Sigmoid colon (tissue), 4 donors: ENCODE measurements around the gene EP300.

Experiments
- CTCF ChIP-seq, 4 experiments: fragments of 450-650 bp in 3 of 4; fragments of 200-600 bp in 1 of 4; IDR thresholded peaks; one replicate each; pipeline ENCODE4 v1.5.1; 2016 to 2019; ENCODE audit warnings: antibody characterized with exemption in 4 of 4, mild to moderate bottlenecking in 3 of 4, moderate library complexity in 2 of 4
- EP300 ChIP-seq, 4 donors: sonication (generic); formaldehyde crosslinking; IDR thresholded peaks; one replicate each; pipeline ENCODE4 v1.6.1; 2017; ENCODE audit warnings: antibody characterized with exemption in 4 of 4
- POLR2A ChIP-seq, 2 donors: fragments of 450-650 bp; IDR thresholded peaks; one replicate each; pipeline ENCODE4 v1.6.1; 2016; ENCODE audit warnings: antibody characterized with exemption in 2 of 2, mild to moderate bottlenecking in 2 of 2, moderate library complexity in 2 of 2
- POLR2AphosphoS5 ChIP-seq, 4 donors: sonication (generic); formaldehyde crosslinking; IDR thresholded peaks; one replicate each; pipeline ENCODE4 v1.6.1; 2017; ENCODE audit warnings: antibody characterized with exemption in 4 of 4

DNA sequence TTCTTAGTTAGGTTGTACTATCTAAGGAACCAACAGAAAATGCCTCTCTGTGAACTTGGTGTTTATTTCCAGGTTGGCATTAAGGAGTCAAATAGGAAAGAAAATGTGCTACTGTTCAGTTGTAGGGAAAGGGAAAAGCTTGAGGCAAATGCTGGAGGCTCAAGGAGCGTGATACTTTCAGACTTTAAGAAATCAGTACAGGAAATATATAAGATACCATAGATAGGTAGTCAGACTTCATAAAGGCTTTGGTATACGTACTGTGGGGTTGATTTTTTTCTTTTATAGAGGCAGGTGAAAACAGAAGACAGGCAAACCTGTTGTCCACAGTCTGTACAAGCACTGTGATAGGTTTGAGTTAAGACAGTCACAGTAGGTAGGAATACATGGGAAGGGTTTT is 30.8 kb downstream of the EP300 start:
- TF ChIP-seq CTCF (IDR thresholded peaks at IDR 0.05) (no peak), POLR2AphosphoS5 (IDR thresholded peaks at IDR 0.05) (no peak), POLR2A (IDR thresholded peaks at IDR 0.05) (no peak), EP300 (IDR thresholded peaks at IDR 0.05) (no peak)
